ENCODE results near the gene IPO4.
A peak's percentile ranks its signal among the peaks of the same experiment; 100 is the strongest.

The IPO4 gene

DNA sequence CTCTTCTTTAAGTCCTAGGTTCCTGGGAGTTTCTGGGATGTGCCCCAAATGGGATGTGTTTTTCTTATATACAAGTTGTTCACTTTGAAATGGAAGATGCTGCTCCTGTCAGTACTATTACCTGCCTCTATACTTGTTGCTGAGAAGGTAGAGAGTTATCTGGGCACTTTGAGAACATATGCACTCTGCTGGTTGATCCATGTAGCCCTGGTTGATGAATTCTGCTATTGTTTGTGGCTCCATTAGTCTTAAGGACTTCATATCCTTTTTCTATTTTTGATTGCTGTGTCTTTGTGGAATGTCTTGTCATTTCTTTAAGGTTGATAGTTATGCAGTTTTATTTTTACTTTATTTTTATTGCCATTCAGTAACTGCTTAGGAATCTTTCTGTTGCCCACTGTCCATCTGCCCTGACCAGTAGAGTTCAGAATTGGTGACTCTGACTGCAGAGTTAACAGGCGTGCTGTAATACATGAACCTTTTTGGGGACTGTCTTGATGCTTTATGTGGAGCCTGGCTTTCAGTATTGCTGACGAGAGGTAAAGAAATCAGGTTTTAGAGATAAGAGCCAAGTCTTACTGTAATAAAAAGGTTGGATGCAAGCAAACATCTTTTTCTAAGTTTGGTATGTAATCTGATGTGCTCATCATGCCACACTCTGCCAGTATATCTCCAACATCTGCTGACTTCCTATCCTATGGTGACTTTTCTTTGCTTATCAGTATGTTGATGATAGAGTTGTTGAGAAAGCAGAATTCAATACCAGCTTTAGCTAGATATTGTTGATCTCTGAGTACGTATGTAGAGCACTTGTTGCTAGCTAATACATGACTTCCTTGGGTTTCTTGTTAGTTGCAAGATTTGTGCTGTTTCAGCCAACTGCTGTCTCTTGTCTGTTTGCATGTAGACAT, 45.7 kb upstream of the IPO4 start:
- no peak for DNase-seq (ENCODE audit: low spot score)
- in situ Hi-C loops (cut with MboI; ENCODE audit: low sequenced_read_pairs, unreplicated experiment): no loop called here
- TF ChIP-seq CTCF (IDR thresholded peaks at IDR 0.05; ENCODE audit: borderline replicate concordance, control extremely low read depth, extremely low read depth, insufficient read depth, missing control alignments): no peak

DNA sequence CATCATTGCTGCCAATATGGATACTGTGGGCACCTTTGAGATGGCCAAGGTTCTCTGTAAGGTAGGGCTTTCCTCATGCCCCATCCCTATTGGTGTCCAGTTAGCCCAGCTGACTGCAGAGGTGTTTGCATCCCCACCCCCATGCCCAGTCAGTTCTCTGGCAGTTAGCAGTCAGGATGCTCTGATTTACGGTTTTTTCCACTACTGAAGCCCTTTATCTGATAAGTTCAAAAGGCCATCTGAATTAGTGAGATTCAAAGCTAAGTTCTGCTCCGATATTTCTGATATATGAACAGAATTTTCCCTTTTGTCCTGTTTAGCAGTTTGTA, 44.9 kb upstream of the IPO4 start:
- no peak for TF ChIP-seq CTCF (IDR thresholded peaks at IDR 0.05; ENCODE audit: borderline replicate concordance, control extremely low read depth, extremely low read depth, insufficient read depth, missing control alignments)
- in situ Hi-C loops (cut with MboI; ENCODE audit: low sequenced_read_pairs, unreplicated experiment): no loop called here
- no peak for DNase-seq (ENCODE audit: low spot score)

DNA sequence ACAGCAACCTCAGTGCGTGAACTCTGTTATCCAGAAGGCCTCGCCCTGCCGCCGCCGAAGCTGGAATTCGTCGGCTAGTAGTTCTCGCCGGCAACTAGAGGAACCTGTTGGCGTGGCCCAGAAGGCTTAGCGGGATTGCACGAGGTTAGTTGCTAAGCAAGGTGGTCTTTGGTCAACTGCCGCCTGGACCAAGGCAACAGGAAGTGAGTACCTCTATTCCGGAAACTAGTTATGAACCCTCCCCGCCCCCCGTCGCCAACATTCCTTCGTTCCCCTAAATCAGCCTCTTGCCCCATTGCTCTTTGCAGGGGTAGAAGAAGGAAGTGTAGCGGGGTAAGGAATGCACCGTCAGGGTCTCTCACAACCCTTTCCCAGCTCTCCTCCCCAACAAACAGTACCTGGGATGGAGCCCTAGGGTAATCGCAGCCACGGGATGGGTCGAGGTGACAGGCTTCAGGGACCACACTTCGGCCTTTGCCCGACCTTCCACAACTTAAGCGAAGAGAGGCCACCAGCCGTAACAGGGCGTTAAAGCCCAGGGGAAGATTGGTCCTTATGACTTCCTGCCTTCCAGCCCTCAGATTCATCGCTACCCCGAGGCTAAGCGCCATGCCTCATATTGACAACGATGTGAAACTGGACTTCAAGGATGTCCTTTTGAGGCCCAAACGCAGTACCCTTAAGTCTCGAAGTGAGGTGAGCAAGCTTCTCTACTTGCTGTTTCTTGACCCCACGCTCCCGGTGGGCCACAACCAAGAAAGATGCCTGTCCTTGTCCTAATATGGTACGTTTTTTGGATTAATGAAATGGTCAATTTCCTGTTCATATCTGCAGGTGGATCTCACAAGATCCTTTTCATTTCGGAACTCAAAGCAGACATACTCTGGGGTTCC, 44.3 kb upstream of the IPO4 start, which contains the start of gene GMPR2:
Gene GMPR2 (plus strand): TSS at position 285 of the 893 bp plus-strand sequence. CDS start 325 bp downstream, at position 610.
- no peak for TF ChIP-seq CTCF (IDR thresholded peaks at IDR 0.05; ENCODE audit: borderline replicate concordance, control extremely low read depth, extremely low read depth, insufficient read depth, missing control alignments)
- in situ Hi-C loops (cut with MboI; ENCODE audit: low sequenced_read_pairs, unreplicated experiment): no loop called here
- no peak for DNase-seq (ENCODE audit: low spot score)

DNA sequence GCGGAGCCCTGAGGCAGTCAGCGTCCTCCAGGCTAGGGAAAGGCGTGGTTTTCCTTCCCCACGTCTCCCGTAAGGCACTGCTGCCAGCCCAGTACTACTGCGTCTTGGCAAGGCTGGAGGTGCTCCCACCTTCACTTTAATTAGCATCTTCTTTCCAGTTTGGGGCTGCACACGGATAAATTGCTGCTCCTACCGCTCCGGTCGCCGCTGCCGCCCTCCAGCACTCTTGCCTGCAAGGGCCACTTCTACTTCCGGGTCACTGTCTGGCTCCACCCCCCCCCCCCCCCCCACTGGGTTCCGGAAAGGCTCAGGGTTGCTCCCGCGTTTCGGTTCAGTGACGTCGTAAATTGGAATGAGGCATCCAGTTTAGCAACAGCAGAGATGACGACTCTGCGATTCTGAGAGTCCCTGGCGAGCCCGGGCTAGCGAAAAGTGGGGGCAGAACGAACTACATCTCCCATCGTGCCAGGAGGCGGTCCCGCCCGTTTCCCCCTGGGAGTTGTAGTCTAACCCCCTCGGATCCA, 43.6 kb upstream of the IPO4 start, which contains the start of gene NEDD8:
Gene NEDD8 (minus strand): TSS at position 247 of the 524 bp plus-strand sequence. CDS start 100 bp downstream, at position 147.
- no peak for TF ChIP-seq CTCF (IDR thresholded peaks at IDR 0.05; ENCODE audit: borderline replicate concordance, control extremely low read depth, extremely low read depth, insufficient read depth, missing control alignments)
- DNase-seq (ENCODE audit: low spot score): peak; percentile 88
- in situ Hi-C loops (cut with MboI; ENCODE audit: low sequenced_read_pairs, unreplicated experiment): no loop called here

DNA sequence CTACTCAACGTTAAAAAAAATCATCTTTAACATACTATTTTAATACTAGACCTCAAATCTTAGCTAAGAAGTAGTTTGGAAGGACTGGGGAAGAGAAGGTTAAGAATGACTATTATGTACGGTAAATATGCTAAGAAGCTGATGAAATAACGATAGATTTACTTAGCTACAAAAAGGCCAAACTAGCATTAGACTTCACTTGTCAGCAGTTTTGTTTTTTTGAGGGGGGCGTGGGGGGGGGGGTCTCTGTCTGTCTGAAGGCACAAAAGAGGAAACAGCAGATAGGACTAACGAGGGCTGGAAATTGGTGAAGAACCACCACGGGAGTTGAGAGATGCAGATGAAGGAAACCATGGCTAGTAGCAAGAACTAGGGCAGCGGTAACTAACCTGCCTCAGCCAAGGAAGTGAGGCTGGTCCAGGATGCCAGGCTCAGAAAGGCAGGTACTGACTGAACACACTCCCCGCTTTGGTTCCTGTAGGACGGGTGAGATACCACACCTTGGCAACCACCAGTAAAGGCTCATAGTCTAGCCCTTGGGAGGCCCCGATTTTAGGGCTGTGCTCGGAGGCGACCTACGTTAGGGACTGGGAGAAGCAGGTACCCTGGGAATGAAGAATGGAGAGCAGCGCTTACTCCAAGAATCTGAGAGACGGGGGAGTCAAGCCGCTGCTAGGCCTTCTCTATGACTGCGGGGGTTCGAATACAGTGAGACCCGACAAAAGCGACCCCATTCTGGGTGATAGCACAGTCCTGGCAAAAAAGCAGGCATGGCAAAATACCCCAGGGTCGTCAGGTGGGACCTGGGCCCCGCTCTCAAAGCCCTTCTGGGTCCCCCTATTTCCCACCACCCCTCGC, 42.9 kb upstream of the IPO4 start:
- in situ Hi-C loops (cut with MboI; ENCODE audit: low sequenced_read_pairs, unreplicated experiment): no loop called here
- no peak for DNase-seq (ENCODE audit: low spot score)
- TF ChIP-seq CTCF (IDR thresholded peaks at IDR 0.05; ENCODE audit: borderline replicate concordance, control extremely low read depth, extremely low read depth, insufficient read depth, missing control alignments): no peak

Data from GM13976 (cell line).